ENCODE results near the gene LGALS14.
"Not testable (repeated sequence)": the region's sequence is repeated elsewhere in the genome, so short reads cannot be mapped to it uniquely, and the experiment has no call there.

Gene LGALS14, protein sequence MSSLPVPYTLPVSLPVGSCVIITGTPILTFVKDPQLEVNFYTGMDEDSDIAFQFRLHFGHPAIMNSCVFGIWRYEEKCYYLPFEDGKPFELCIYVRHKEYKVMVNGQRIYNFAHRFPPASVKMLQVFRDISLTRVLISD

DNA sequence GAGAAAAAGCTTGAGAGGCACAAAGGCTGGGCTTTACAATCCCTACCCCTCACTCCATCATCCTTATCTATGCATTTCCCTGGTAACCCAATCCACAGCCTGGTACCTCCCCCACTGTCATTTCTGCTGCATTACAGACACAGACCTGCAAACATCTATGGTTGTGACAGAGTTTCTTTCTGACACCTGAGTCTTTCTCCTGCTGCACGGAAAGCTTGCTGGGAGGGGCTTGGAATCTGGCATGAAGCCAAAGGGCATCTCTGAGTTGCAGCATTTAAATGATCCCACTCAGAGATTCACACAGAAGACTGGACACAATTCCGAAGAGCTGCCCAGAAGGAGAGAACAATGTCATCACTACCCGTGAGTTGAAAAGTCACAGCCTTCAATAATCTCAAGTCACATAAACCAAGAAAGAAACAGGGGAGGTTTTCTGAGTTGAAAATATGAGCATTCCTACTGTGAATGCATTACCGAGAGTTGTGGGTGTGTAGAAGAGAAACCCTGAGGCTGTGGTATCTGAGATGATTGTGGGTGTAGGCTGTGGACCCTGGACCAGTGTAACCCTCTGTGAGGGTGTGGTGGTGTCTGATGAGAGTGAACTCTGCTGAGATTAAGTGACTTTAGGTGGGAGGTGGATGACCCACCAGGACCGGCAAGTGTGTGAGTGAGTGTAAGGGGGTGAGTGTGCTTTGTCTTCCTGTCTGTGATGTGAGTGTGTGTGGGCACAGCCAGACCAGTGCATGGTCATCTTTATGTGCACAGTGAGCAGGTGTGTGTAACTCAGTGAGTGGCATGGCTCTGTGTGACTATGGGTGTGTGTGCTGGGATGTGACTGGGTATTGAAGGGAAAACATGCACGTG, at the start of gene LGALS14:
Gene LGALS14 (plus strand): TSS at position 301 of the 864 bp plus-strand sequence. CDS start 48 bp downstream, at position 349.
- DNase-seq (ENCODE audit: low read depth, low spot score), result no peak
- TF ChIP-seq, protein P1, sequence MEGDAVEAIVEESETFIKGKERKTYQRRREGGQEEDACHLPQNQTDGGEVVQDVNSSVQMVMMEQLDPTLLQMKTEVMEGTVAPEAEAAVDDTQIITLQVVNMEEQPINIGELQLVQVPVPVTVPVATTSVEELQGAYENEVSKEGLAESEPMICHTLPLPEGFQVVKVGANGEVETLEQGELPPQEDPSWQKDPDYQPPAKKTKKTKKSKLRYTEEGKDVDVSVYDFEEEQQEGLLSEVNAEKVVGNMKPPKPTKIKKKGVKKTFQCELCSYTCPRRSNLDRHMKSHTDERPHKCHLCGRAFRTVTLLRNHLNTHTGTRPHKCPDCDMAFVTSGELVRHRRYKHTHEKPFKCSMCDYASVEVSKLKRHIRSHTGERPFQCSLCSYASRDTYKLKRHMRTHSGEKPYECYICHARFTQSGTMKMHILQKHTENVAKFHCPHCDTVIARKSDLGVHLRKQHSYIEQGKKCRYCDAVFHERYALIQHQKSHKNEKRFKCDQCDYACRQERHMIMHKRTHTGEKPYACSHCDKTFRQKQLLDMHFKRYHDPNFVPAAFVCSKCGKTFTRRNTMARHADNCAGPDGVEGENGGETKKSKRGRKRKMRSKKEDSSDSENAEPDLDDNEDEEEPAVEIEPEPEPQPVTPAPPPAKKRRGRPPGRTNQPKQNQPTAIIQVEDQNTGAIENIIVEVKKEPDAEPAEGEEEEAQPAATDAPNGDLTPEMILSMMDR (IDR thresholded peaks at IDR 0.05; ENCODE audit: low read depth, low read length), result no peak
- H3K4me3 ChIP-seq (ENCODE audit: low read depth, low read length), result no peak within 1 kb of the TSS
- in situ Hi-C loops (cut with HindIII; ENCODE audit: low sequenced_read_pairs), result no loop called here

DNA sequence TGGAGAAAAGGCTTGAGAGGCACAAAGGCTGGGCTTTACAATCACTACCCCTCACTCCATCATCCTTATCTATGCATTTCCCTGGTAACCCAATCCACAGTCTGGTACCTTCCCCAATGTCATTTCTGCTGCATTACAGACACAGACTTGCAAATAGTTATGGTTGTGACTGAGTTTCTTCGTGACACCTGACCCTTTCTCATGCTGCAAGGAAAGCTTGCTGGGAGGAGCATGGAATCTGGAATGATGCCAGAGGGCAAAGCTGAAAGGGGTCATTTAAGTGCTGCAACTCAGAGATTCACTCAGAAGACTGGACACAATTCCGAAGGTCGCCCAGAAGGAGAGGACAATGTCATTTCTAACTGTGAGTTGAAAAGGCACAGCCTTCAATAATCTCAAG, 48.7 kb upstream of the LGALS14 start, which contains the start of gene LGALS16:
Gene LGALS16 (plus strand): TSS at position 301 of the 400 bp plus-strand sequence. CDS start 49 bp downstream, at position 350.
- TF ChIP-seq, protein P1 (IDR thresholded peaks at IDR 0.05; ENCODE audit: low read depth, low read length), result no peak
- in situ Hi-C loops (cut with HindIII; ENCODE audit: low sequenced_read_pairs), result no loop called here
- no peak for DNase-seq (ENCODE audit: low read depth, low spot score)
- no peak within 1 kb of the TSS for H3K4me3 ChIP-seq (ENCODE audit: low read depth, low read length)

DNA sequence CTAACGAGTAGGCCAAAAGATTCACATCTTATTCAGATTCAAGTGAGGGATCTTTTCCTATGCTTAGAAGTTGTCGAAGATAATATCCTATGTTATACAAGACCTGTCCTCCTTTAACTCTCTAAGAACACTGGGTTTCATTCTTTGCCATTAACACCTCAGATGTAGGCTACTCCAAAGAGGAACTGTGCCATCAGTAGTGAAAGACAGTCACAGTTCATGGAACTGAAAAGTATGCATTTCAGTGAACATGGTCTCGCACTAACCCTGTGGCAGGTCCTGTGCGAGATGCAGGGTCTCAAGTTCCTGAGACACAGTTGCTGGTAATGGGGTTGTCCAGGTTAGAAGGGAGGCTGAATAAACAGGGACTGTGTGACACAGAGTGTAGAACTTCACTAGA, 44.5 kb upstream of the LGALS14 start:
- H3K4me3 ChIP-seq (ENCODE audit: low read depth, low read length), result no peak overlapping the region
- TF ChIP-seq, protein P1 (IDR thresholded peaks at IDR 0.05; ENCODE audit: low read depth, low read length), result no peak
- in situ Hi-C loops (cut with HindIII; ENCODE audit: low sequenced_read_pairs), result no loop called here
- DNase-seq (ENCODE audit: low read depth, low spot score), result no peak

DNA sequence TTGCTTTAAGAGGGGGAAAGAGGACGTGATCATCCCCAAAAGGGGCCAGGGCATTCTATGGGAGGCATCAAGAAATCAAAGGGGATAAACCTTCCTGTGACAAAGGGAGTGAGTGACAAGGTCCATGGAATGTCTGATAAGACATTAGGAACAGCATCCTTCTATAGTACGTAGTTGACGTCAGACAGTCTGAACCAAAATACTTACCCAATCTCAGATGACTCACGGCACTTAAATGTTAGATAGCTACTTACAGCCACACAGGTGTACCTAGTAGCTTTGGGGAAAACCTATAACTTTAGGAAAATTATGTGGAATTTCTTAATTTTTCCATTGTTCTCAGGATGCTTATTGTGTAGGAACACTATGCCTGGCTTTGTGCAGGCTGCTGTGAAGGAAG, 43.6 kb upstream of the LGALS14 start:
- in situ Hi-C loops (cut with HindIII; ENCODE audit: low sequenced_read_pairs), result no loop called here
- TF ChIP-seq, protein P1 (IDR thresholded peaks at IDR 0.05; ENCODE audit: low read depth, low read length), result no peak
- no peak for DNase-seq (ENCODE audit: low read depth, low spot score)
- H3K4me3 ChIP-seq (ENCODE audit: low read depth, low read length), result no peak overlapping the region

DNA sequence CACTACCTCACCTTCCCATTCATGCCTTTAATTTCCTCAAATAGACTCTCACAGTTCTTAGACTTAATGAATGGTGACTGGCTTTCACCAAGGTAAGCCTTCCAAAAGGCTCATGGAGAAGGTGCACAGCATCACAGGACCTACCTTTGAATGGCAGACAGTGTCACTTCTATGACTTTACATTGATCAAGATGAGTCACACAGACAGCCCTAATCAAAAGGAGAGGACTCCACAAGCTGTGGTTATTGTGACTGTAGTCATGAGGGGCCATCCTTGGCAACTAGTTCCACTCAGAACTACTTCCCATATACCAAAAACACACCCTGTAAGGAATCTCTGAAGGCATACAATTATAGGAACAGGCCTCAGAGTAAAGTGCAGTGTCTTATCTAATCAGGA, 42.7 kb upstream of the LGALS14 start:
- TF ChIP-seq, protein P1 (IDR thresholded peaks at IDR 0.05; ENCODE audit: low read depth, low read length), result no peak
- DNase-seq (ENCODE audit: low read depth, low spot score), result no peak
- in situ Hi-C loops (cut with HindIII; ENCODE audit: low sequenced_read_pairs), result no loop called here
- H3K4me3 ChIP-seq (ENCODE audit: low read depth, low read length), result no peak overlapping the region

DNA sequence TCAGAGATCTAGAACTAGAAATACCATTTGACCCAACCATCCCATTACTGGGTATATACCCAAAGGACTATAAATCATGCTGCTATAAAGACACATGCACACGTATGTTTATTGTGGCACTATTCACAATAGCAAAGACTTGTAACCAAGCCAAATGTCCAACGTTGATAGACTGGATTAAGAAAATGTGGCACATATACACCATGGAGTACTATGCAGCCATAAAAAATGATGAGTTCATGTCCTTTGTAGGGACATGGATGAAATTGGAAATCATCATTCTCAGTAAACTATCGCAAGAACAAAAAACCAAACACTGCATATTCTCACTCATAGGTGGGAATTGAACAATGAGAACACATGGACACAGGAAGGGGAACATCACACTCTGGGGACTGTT, 34.4 kb upstream of the LGALS14 start:
- DNase-seq (ENCODE audit: low read depth, low spot score); in situ Hi-C loops (cut with HindIII; ENCODE audit: low sequenced_read_pairs); H3K4me3 ChIP-seq (ENCODE audit: low read depth, low read length): not testable (repeated sequence)

DNA sequence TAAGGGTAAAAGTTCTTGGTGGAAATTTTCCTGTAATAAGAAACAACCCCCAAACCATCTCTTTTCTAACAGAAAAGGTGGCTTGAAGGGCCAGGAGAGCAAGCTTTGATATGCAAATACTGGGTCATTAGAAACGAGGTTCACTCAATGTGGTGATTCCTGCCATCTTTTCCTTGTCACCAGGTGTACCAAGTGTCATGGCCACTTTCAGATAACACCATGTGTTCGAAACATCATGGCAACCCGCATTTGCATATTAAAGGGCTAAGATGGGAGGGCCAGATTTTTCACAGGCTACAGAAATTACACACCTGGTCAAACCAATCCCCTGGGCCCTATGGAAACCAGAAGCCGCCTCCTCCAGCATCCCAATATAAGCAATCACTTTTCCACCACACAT, 33.3 kb upstream of the LGALS14 start:
- in situ Hi-C loops (cut with HindIII; ENCODE audit: low sequenced_read_pairs), result no loop called here
- TF ChIP-seq, protein P1 (IDR thresholded peaks at IDR 0.05; ENCODE audit: low read depth, low read length), result no peak
- H3K4me3 ChIP-seq (ENCODE audit: low read depth, low read length), result no peak overlapping the region
- no peak for DNase-seq (ENCODE audit: low read depth, low spot score)
